Spleen (tissue), 11 donors: ENCODE data around the gene NFIA. TPM values are rescaled to one million over a fixed set of nuclear protein-coding genes. Genes with fewer than 3 reads are reported as not detected.

Experiments used
- DNase-seq: peaks from one replicate; pipeline ENCODE4 v3.0.0-alpha.2; 2020
- H3K27ac ChIP-seq, 8 donors: fragments of 200-600 bp; sonication (generic) in 7 of 8; 1 replicate in 4 of 8; 2 replicates in 4 of 8; pipeline versions ENCODE4 v1.5.0 to v1.8.0; 2016 to 2021; ENCODE audit warnings: inconsistent platforms in 4 of 8, mild to moderate bottlenecking in 4 of 8, moderate library complexity in 1 of 8
- H3K27me3 ChIP-seq, 7 donors: fragments of 200-600 bp; sonication (generic) in 6 of 7; replicated peaks in 1 of 7; 1 replicate in 4 of 7; 2 replicates in 3 of 7; pipeline versions ENCODE4 v1.5.0 to v1.8.0; 2016 to 2021; ENCODE audit warnings: inconsistent platforms in 3 of 7, mild to moderate bottlenecking in 1 of 7
- H3K36me3 ChIP-seq, 6 donors: fragments of 200-600 bp; sonication (generic) in 5 of 6; 1 replicate in 4 of 6; 2 replicates in 2 of 6; pipeline versions ENCODE4 v1.5.0 to v1.8.0; 2016 to 2021; ENCODE audit warnings: inconsistent platforms in 2 of 6
- H3K4me1 ChIP-seq, 6 donors: fragments of 200-600 bp; sonication (generic) in 5 of 6; 1 replicate in 3 of 6; 2 replicates in 3 of 6; pipeline versions ENCODE4 v1.5.0 to v1.8.0; 2016 to 2021; ENCODE audit warnings: inconsistent platforms in 3 of 6
- H3K4me3 ChIP-seq, 8 donors: fragments of 200-600 bp; sonication (generic) in 7 of 8; 1 replicate in 4 of 8; 2 replicates in 4 of 8; pipeline versions ENCODE4 v1.5.0 to v1.8.0; 2016 to 2021; ENCODE audit warnings: inconsistent platforms in 4 of 8, mild to moderate bottlenecking in 4 of 8, moderate library complexity in 2 of 8
- H3K9me3 ChIP-seq, 8 donors: fragments of 200-600 bp; sonication (generic) in 7 of 8; 1 replicate in 4 of 8; 2 replicates in 4 of 8; pipeline versions ENCODE4 v1.5.0 to v1.8.0; 2016 to 2021; ENCODE audit warnings: inconsistent platforms in 4 of 8
- POLR2A ChIP-seq, 3 donors: fragments of 450-650 bp; IDR thresholded peaks; one replicate each; pipeline ENCODE4 v1.5.1; 2017; ENCODE audit warnings: antibody characterized with exemption in 3 of 3, mild to moderate bottlenecking in 1 of 3
- POLR2AphosphoS5 ChIP-seq, 3 donors: sonication (generic); formaldehyde crosslinking; IDR thresholded peaks; one replicate each; pipeline ENCODE4 v1.5.1; 2017; ENCODE audit warnings: antibody characterized with exemption in 3 of 3
- WGBS, 5 donors: extraction: QIAGEN DNeasy Blood & Tissue Kit in 3 of 5; methylation state at CpG; one replicate each; pipeline versions ENCODE4 v1.1.5 to v1.1.7; 2013 to 2018; 5-methylcytosine and 5-hydroxymethylcytosine counted together
- intact Hi-C: fragments of 100-400 bp; cut with DNase I; formaldehyde crosslinking; loops from one replicate; pipeline ENCODE4 v1.15.0; 2023; ENCODE audit warnings: low total_unique reads
- polyA plus RNA-seq, 3 donors: library from polyadenylated mRNA; stranded (reverse); fragments of 200-250 nt; gene quantifications; one replicate each; pipeline ENCODE4 v1.2.1, GENCODE V29; 2013
- total RNA-seq, 7 donors: library from RNA; depleted of rRNA in 3 of 7; stranded (reverse); fragments of >200 nt in 3 of 7; fragmentation: NEBNext Ultra II Directional in 4 of 7; extraction: Animal tissue kit (Norgen Biotek cat#: 25700) in 4 of 7; gene quantifications; one replicate each; pipeline versions ENCODE4 v1.1.0 to v1.2.1, GENCODE V29; 2016 to 2021
- TF ChIP-seq, protein P1 (sequence below), 11 experiments: fragments of 200-600 bp in 7 of 11; fragments of 450-650 bp in 4 of 11; sonication (generic) in 4 of 11; IDR thresholded peaks in 8 of 11; conservative IDR thresholded peaks in 3 of 11; 1 replicate in 7 of 11; 2 replicates in 4 of 11; pipeline versions ENCODE4 v1.4.0 to v1.8.0; 2016 to 2021; ENCODE audit warnings: antibody characterized with exemption in 11 of 11, inconsistent platforms in 4 of 11, mild to moderate bottlenecking in 1 of 11
- donor health status: healthy with polysubstance abuse.
- donor health status: DM: no; HTN: no; CAD: no; lungs with moderate emphysema.
- donor health status: DM: no; HTN: no; CAD: no.
- donor health status: Bipolar disorder and iron deficiency.
- donor health status: healthy.
- donor health status: DM: no; HTN: no; CAD: no.
- donor health status: DM: yes; HTN: yes; CAD: no.

Gene NFIA
- total and polyA plus RNA-seq, 10 donors, result 3.1 to 76.8 (median 35.5) TPM

DNA sequence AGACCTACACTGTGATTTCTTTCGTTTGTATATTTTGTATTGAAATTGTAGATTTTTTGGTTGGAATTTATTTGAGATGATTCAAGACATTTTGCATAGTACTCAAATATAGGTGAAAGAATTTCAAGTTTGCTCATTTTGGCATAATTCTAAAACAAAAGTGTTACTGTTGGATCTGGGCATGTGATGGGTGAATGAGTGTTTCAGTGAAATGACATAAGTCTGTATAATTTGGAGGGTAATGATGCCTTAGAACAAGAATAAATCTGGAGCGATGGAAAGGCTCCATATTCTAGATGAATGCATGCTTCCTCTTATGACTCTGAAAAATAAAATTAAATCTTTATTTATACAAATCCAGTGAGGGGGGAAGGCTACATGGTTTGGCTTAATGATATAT, 41.0 kb downstream of the NFIA start:
- WGBS, 5 donors, result 90 to 95% (median 90%) methylated on average over 2 of the region's 2 CpGs

DNA sequence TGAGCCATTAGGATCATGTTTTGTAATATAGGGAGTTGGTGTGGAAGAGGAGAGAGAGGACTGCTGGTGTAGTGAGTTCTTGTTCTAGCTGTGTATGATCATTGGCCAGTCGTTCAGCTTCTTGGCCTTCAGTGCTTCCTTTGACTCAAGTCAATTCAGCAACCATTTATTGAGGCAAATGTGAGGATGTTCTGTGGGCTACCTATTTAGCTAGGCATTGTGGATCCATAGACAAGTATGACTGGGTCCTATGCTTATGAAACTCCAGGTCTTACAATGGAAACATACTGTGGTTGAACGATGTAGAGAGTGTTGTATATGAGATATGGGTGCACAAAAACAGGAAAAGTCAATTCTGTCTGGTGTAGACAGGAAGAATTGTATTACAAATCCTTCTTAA, 41.7 kb downstream of the NFIA start:
- TF ChIP-seq POLR2AphosphoS5 (IDR thresholded peaks at IDR 0.05) (no peak), POLR2A (IDR thresholded peaks at IDR 0.05) (no peak)
- TF ChIP-seq, protein P1, sequence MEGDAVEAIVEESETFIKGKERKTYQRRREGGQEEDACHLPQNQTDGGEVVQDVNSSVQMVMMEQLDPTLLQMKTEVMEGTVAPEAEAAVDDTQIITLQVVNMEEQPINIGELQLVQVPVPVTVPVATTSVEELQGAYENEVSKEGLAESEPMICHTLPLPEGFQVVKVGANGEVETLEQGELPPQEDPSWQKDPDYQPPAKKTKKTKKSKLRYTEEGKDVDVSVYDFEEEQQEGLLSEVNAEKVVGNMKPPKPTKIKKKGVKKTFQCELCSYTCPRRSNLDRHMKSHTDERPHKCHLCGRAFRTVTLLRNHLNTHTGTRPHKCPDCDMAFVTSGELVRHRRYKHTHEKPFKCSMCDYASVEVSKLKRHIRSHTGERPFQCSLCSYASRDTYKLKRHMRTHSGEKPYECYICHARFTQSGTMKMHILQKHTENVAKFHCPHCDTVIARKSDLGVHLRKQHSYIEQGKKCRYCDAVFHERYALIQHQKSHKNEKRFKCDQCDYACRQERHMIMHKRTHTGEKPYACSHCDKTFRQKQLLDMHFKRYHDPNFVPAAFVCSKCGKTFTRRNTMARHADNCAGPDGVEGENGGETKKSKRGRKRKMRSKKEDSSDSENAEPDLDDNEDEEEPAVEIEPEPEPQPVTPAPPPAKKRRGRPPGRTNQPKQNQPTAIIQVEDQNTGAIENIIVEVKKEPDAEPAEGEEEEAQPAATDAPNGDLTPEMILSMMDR (IDR thresholded peaks at IDR 0.05 in 8 of 11, conservative IDR thresholded peaks at IDR 0.05 in 3 of 11), result no peak
- WGBS, 5 donors, result 60 to 78% (median 70%) methylated on average over 2 of the region's 2 CpGs

More for the DNA sequence above, 41.0 kb downstream of the NFIA start:
- no peak overlapping the region for H3K27ac ChIP-seq
- H3K4me3 ChIP-seq, result no peak overlapping the region
- H3K36me3 ChIP-seq, result no peaks in the 10 kb centered on the region
- peaks cover 6 to 51% (median 11%) of the 10 kb centered on the region in 6 donors for H3K4me1 ChIP-seq
- intact Hi-C loops, result no loop called here
- TF ChIP-seq POLR2A (IDR thresholded peaks at IDR 0.05), result no peak
- TF ChIP-seq, protein P1 (IDR thresholded peaks at IDR 0.05 in 8 of 11, conservative IDR thresholded peaks at IDR 0.05 in 3 of 11), result no peak
- no peak for TF ChIP-seq POLR2AphosphoS5 (IDR thresholded peaks at IDR 0.05)
- no peak for DNase-seq
- no peaks in the 10 kb centered on the region for H3K9me3 ChIP-seq
- no peaks in the 10 kb centered on the region for H3K27me3 ChIP-seq

DNA sequence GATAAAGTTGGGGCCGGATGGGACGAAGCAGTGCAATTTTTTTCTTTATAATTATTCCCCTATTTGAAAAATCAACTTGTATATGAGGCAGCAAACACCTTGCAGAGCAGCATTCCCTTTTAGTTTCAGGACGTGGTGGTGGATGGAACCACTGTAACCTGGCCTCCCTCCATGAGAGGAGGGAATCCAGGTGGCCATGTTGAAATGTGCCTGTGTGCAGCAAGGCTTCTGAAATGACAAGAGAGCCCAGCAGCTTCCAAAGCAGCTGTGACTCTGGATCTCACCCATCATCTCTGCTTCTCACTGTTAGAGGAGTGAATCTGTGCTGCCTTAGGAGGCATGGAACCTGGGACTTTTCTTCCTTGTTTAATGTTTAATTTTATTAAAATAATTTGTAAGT, 42.3 kb downstream of the NFIA start:
- intact Hi-C loops, result no loop called here
- H3K36me3 ChIP-seq, result no peaks in the 10 kb centered on the region
- H3K9me3 ChIP-seq, result no peaks in the 10 kb centered on the region
- no peak overlapping the region for H3K4me3 ChIP-seq
- peaks cover 6 to 40% (median 9%) of the 10 kb centered on the region in 6 donors for H3K4me1 ChIP-seq
- no peaks in the 10 kb centered on the region for H3K27me3 ChIP-seq
- no peak for TF ChIP-seq POLR2A (IDR thresholded peaks at IDR 0.05)
- TF ChIP-seq, protein P1 (IDR thresholded peaks at IDR 0.05 in 8 of 11, conservative IDR thresholded peaks at IDR 0.05 in 3 of 11), result no peak
- no peak for TF ChIP-seq POLR2AphosphoS5 (IDR thresholded peaks at IDR 0.05)
- WGBS, 5 donors, result 83 to 92% (median 87%) methylated on average over 3 of the region's 3 CpGs
- no peak overlapping the region for H3K27ac ChIP-seq
- no peak for DNase-seq

More for the DNA sequence above, 41.7 kb downstream of the NFIA start:
- H3K36me3 ChIP-seq, result no peaks in the 10 kb centered on the region
- DNase-seq, result no peak
- H3K27me3 ChIP-seq, result no peaks in the 10 kb centered on the region
- no peaks in the 10 kb centered on the region for H3K9me3 ChIP-seq
- H3K27ac ChIP-seq, result no peak overlapping the region
- peaks cover 6 to 46% (median 10%) of the 10 kb centered on the region in 6 donors for H3K4me1 ChIP-seq
- H3K4me3 ChIP-seq, result no peak overlapping the region
- intact Hi-C loops, result no loop called here

DNA sequence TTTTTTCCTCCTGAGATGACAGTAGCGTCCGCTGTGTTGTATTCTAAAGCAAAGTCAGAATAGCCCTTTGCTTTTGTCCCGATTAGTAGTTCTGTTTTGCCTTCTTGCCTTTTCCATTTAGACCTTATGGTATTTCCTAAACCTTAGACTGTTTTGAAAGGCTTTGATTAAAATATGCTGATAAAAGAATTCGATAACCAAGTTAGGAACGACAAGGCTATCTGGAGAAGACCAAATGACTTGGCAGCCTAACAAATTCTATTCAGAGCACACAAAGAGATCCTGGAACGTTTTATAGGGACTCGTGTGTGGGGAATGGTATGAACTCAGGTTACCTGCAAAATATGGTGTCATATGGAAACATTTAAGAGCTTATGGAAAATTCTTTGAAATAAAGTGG, 42.9 kb downstream of the NFIA start:
- Histone ChIP-seq H3K27ac (no peak overlapping the region), H3K9me3 (no peaks in the 10 kb centered on the region), H3K36me3 (no peaks in the 10 kb centered on the region), H3K27me3 (no peaks in the 10 kb centered on the region), H3K4me3 (no peak overlapping the region), H3K4me1 (peaks cover 6 to 34% (median 9%) of the 10 kb centered on the region in 6 donors)
- TF ChIP-seq POLR2AphosphoS5 (IDR thresholded peaks at IDR 0.05), result no peak
- TF ChIP-seq, protein P1 (IDR thresholded peaks at IDR 0.05 in 8 of 11, conservative IDR thresholded peaks at IDR 0.05 in 3 of 11), result no peak
- no peak for TF ChIP-seq POLR2A (IDR thresholded peaks at IDR 0.05)
- no peak for DNase-seq
- WGBS, 5 donors, result 66 to 85% (median 77%) methylated on average over 7 of the region's 7 CpGs
- intact Hi-C loops, result no loop called here
